Stimulated activated naive CD8-positive, alpha-beta T cell treated with anti-CD3 and anti-CD28 coated beads, Interleukin-15, amount 100 ng/mL, for 72 hours (primary cell): ENCODE results near the gene TTC7B.
A peak's percentile ranks its signal among the peaks of the same experiment; 100 is the strongest.

Experiments used
- ATAC-seq: fragments of 150-1000 bp; cut with Tn5 transposase; 2 replicates; pipeline ENCODE4 v1.10.0; 2021; ENCODE audit warnings: mild to moderate bottlenecking, moderate library complexity
- DNase-seq, 2 donors: peaks; one replicate each; pipeline ENCODE4 v3.0.0; 2021 to 2022
- H3K27ac Mint-ChIP-seq, 2 donors: one replicate each; pipeline ENCODE4 v1.8.0; 2022; ENCODE audit warnings: mild to moderate bottlenecking in 2 of 2, mixed read lengths in 2 of 2, moderate library complexity in 2 of 2
- H3K27me3 Mint-ChIP-seq: one replicate; pipeline ENCODE4 v1.8.0; 2022; ENCODE audit warnings: mixed read lengths
- H3K4me1 Mint-ChIP-seq: one replicate; pipeline ENCODE4 v1.8.0; 2022; ENCODE audit warnings: mild to moderate bottlenecking, mixed read lengths
- H3K4me3 Mint-ChIP-seq, 2 donors: one replicate each; pipeline ENCODE4 v1.8.0; 2022; ENCODE audit warnings: mild to moderate bottlenecking in 2 of 2, mixed read lengths in 2 of 2, moderate library complexity in 1 of 2
- H3K9me3 Mint-ChIP-seq, 2 donors: one replicate each; pipeline ENCODE4 v1.8.0; 2022; ENCODE audit warnings: mixed read lengths in 2 of 2

TTC7B gene

GRCh38 chr14:90607141-90607540 lies 209.1 kb downstream of the TTC7B start:
- Mint-ChIP-seq H3K27me3 (no peaks in the 10 kb centered on the region), H3K4me3 (no peak overlapping the region), H3K9me3 (no peaks in the 10 kb centered on the region), H3K4me1 (peaks cover 5% of the 10 kb centered on the region), H3K27ac (no peak overlapping the region)
- ATAC-seq (no peak), DNase-seq (no peak)

- H3K27me3 Mint-ChIP-seq, result no peaks in the 10 kb centered on the region
Measured at GRCh38 chr14:90606434-90606833, 209.8 kb downstream of the TTC7B start.

GRCh38 chr14:90605430-90605829 lies 210.8 kb downstream of the TTC7B start:
- H3K4me1 Mint-ChIP-seq, result peaks cover 5% of the 10 kb centered on the region
- peaks cover 1% of the 10 kb centered on the region for H3K27me3 Mint-ChIP-seq
- peak overlapping the region in 1 of 2 donors; percentile 1 for H3K27ac Mint-ChIP-seq
- H3K4me3 Mint-ChIP-seq, result no peak overlapping the region
- no peak for ATAC-seq
- DNase-seq, result no peak
- H3K9me3 Mint-ChIP-seq, result no peaks in the 10 kb centered on the region

More at GRCh38 chr14:90606434-90606833, 209.8 kb downstream of the TTC7B start:
- no peak for DNase-seq
- Mint-ChIP-seq H3K27ac (no peak overlapping the region), H3K4me1 (peaks cover 5% of the 10 kb centered on the region), H3K4me3 (no peak overlapping the region), H3K9me3 (no peaks in the 10 kb centered on the region)
- no peak for ATAC-seq

GRCh38 chr14:90604356-90604755 lies 211.9 kb downstream of the TTC7B start:
- no peak for ATAC-seq
- Mint-ChIP-seq H3K9me3 (no peaks in the 10 kb centered on the region), H3K4me3 (no peak overlapping the region), H3K27me3 (peaks cover 12% of the 10 kb centered on the region), H3K4me1 (peaks cover 5% of the 10 kb centered on the region), H3K27ac (no peak overlapping the region)
- no peak for DNase-seq

- H3K4me3 Mint-ChIP-seq, result no peak overlapping the region
- DNase-seq, result no peak
Measured at GRCh38 chr14:90603841-90604240, 212.4 kb downstream of the TTC7B start.

GRCh38 chr14:90603336-90603735 lies 212.9 kb downstream of the TTC7B start:
- no peaks in the 10 kb centered on the region for H3K9me3 Mint-ChIP-seq
- peaks cover 15% of the 10 kb centered on the region for H3K27me3 Mint-ChIP-seq
- no peak overlapping the region for H3K27ac Mint-ChIP-seq
- peaks cover 4% of the 10 kb centered on the region for H3K4me1 Mint-ChIP-seq
- DNase-seq (no peak), ATAC-seq (no peak)
- no peak overlapping the region for H3K4me3 Mint-ChIP-seq

More at GRCh38 chr14:90603841-90604240, 212.4 kb downstream of the TTC7B start:
- Mint-ChIP-seq H3K9me3 (no peaks in the 10 kb centered on the region), H3K27ac (no peak overlapping the region), H3K4me1 (peaks cover 5% of the 10 kb centered on the region), H3K27me3 (peaks cover 15% of the 10 kb centered on the region)
- no peak for ATAC-seq

GRCh38 chr14:90602088-90602687 lies 214.0 kb downstream of the TTC7B start:
- H3K4me1 Mint-ChIP-seq, result no peaks in the 10 kb centered on the region
- H3K4me3 Mint-ChIP-seq, result no peak overlapping the region
- no peak overlapping the region for H3K27ac Mint-ChIP-seq
- DNase-seq (no peak), ATAC-seq (no peak)
- H3K9me3 Mint-ChIP-seq, result no peaks in the 10 kb centered on the region
- peaks cover 15% of the 10 kb centered on the region for H3K27me3 Mint-ChIP-seq

GRCh38 chr14:90601563-90601962 lies 214.7 kb downstream of the TTC7B start:
- ATAC-seq (no peak), DNase-seq (no peak)
- no peaks in the 10 kb centered on the region for H3K9me3 Mint-ChIP-seq
- no peak overlapping the region for H3K27ac Mint-ChIP-seq
- H3K27me3 Mint-ChIP-seq, result peaks cover 15% of the 10 kb centered on the region
- no peaks in the 10 kb centered on the region for H3K4me1 Mint-ChIP-seq
- H3K4me3 Mint-ChIP-seq, result no peak overlapping the region

- peak overlapping the region in 1 of 2 donors; percentile 12 for H3K27ac Mint-ChIP-seq
- no peak for ATAC-seq
- no peaks in the 10 kb centered on the region for H3K9me3 Mint-ChIP-seq
Measured at GRCh38 chr14:90600619-90601018, 215.6 kb downstream of the TTC7B start.

GRCh38 chr14:90599748-90600507 lies 216.3 kb downstream of the TTC7B start:
- H3K27ac Mint-ChIP-seq, result peak overlapping the region; percentile 35 to 76
- ATAC-seq, result no peak
- H3K4me3 Mint-ChIP-seq, result no peak overlapping the region
- H3K4me1 Mint-ChIP-seq, result no peaks in the 10 kb centered on the region
- no peaks in the 10 kb centered on the region for H3K9me3 Mint-ChIP-seq
- H3K27me3 Mint-ChIP-seq, result peaks cover 15% of the 10 kb centered on the region
- DNase-seq, result no peak

More at GRCh38 chr14:90600619-90601018, 215.6 kb downstream of the TTC7B start:
- DNase-seq, result no peak
- Mint-ChIP-seq H3K4me1 (no peaks in the 10 kb centered on the region), H3K4me3 (no peak overlapping the region), H3K27me3 (peaks cover 15% of the 10 kb centered on the region)

- no peak for DNase-seq
- H3K27me3 Mint-ChIP-seq, result peaks cover 15% of the 10 kb centered on the region
- ATAC-seq, result no peak
- H3K4me3 Mint-ChIP-seq, result no peak overlapping the region
- H3K9me3 Mint-ChIP-seq, result no peaks in the 10 kb centered on the region
- no peaks in the 10 kb centered on the region for H3K4me1 Mint-ChIP-seq
- no peak overlapping the region for H3K27ac Mint-ChIP-seq
Measured at GRCh38 chr14:90599339-90599738, 216.9 kb downstream of the TTC7B start.

GRCh38 chr14:90597961-90598360 lies 218.3 kb downstream of the TTC7B start:
- no peak for DNase-seq
- H3K27ac Mint-ChIP-seq, result no peak overlapping the region
- H3K4me1 Mint-ChIP-seq, result no peaks in the 10 kb centered on the region
- H3K27me3 Mint-ChIP-seq, result peaks cover 15% of the 10 kb centered on the region
- ATAC-seq, result no peak
- H3K4me3 Mint-ChIP-seq, result no peak overlapping the region
- no peaks in the 10 kb centered on the region for H3K9me3 Mint-ChIP-seq

- Mint-ChIP-seq H3K27me3 (peaks cover 15% of the 10 kb centered on the region), H3K4me3 (no peak overlapping the region), H3K27ac (no peak overlapping the region), H3K9me3 (no peaks in the 10 kb centered on the region), H3K4me1 (no peaks in the 10 kb centered on the region)
- DNase-seq, result no peak
- no peak for ATAC-seq
Measured at GRCh38 chr14:90596733-90597132, 219.5 kb downstream of the TTC7B start.

GRCh38 chr14:90593254-90594040 lies 222.8 kb downstream of the TTC7B start:
- DNase-seq, result no peak
- H3K4me3 Mint-ChIP-seq, result no peak overlapping the region
- no peaks in the 10 kb centered on the region for H3K9me3 Mint-ChIP-seq
- no peak for ATAC-seq
- H3K27me3 Mint-ChIP-seq, result no peaks in the 10 kb centered on the region
- H3K27ac Mint-ChIP-seq, result no peak overlapping the region
- H3K4me1 Mint-ChIP-seq, result no peaks in the 10 kb centered on the region

- H3K4me1 Mint-ChIP-seq, result no peaks in the 10 kb centered on the region
- no peaks in the 10 kb centered on the region for H3K9me3 Mint-ChIP-seq
- H3K27me3 Mint-ChIP-seq, result no peaks in the 10 kb centered on the region
- H3K27ac Mint-ChIP-seq, result no peak overlapping the region
- DNase-seq (no peak), ATAC-seq (no peak)
- no peak overlapping the region for H3K4me3 Mint-ChIP-seq
Measured at GRCh38 chr14:90592655-90593054, 223.6 kb downstream of the TTC7B start.

GRCh38 chr14:90587918-90588317 lies 228.3 kb downstream of the TTC7B start:
- Mint-ChIP-seq H3K27me3 (no peaks in the 10 kb centered on the region), H3K9me3 (no peaks in the 10 kb centered on the region), H3K4me3 (no peak overlapping the region), H3K4me1 (no peaks in the 10 kb centered on the region), H3K27ac (no peak overlapping the region)
- DNase-seq (no peak), ATAC-seq (no peak)
